NCI-H1436 treated with DMSO at 0.1 percent for 48 hours (cell line): ENCODE data around the gene OR2T11.
"Not testable (repeated sequence)": the region's sequence is repeated elsewhere in the genome, so short reads cannot be mapped to it uniquely, and the experiment has no call there.

Source experiments
- DNase-seq: peaks from one replicate; lab custom pipeline; 2025; lab: John Stamatoyannopoulos, UW

The OR2T11 gene

GRCh38 chr1:248618878-248619277, 16.0 kb downstream of the OR2T11 start:
- peak; percentile 19 for DNase-seq

- DNase-seq, result no peak
Observed at GRCh38 chr1:248618119-248618518, 16.8 kb downstream of the OR2T11 start.

GRCh38 chr1:248613742-248614141, 21.1 kb downstream of the OR2T11 start:
- no peak for DNase-seq

GRCh38 chr1:248611883-248612414, 22.9 kb downstream of the OR2T11 start:
- no peak for DNase-seq

- DNase-seq, result no peak
Observed at GRCh38 chr1:248610301-248610700, 24.6 kb downstream of the OR2T11 start.

- DNase-seq, result no peak
Observed at GRCh38 chr1:248599396-248599795, 35.5 kb downstream of the OR2T11 start.

- DNase-seq, result no peak
Observed at GRCh38 chr1:248597589-248597988, 37.3 kb downstream of the OR2T11 start, which contains the start of gene OR2T10. Gene OR2T10, minus strand, starts transcription at chr1:248597700. Its CDS starts 3,932 bp downstream, at chr1:248593768.

GRCh38 chr1:248596615-248597014, 38.3 kb downstream of the OR2T11 start:
- no peak for DNase-seq

GRCh38 chr1:248593226-248593625, 41.7 kb downstream of the OR2T11 start:
- DNase-seq, result no peak

- no peak for DNase-seq
Observed at GRCh38 chr1:248592655-248593054, 42.2 kb downstream of the OR2T11 start.

GRCh38 chr1:248590055-248590454, 44.8 kb downstream of the OR2T11 start:
- no peak for DNase-seq

GRCh38 chr1:248589334-248589733, 45.6 kb downstream of the OR2T11 start:
- DNase-seq, result no peak

GRCh38 chr1:248585266-248585665, 49.6 kb downstream of the OR2T11 start:
- DNase-seq, result no peak

GRCh38 chr1:248576260-248576980, 58.5 kb downstream of the OR2T11 start:
- no peak for DNase-seq

GRCh38 chr1:248574657-248575056, 60.2 kb downstream of the OR2T11 start, which contains the start of gene OR2T34:
Gene OR2T34, minus strand, starts transcription at chr1:248574757. Its CDS starts 0 bp downstream, at chr1:248574757.
- DNase-seq, result not testable (repeated sequence)

GRCh38 chr1:248573856-248574255, 61.0 kb downstream of the OR2T11 start:
- DNase-seq, result not testable (repeated sequence)
